Activated B cell treated with CpG ODN at 0.5 μM for 24 hours (primary cell): Measurements from ENCODE around the gene ARHGEF28. TPM values are rescaled to one million over a fixed set of nuclear protein-coding genes. Genes with fewer than 3 reads are reported as not detected.

Source experiments
- ATAC-seq: fragments of 200-7000 bp; cut with Tn5 transposase; one replicate; pipeline ENCODE4 v1.10.0; 2021; ENCODE audit warnings: low read depth, mild to moderate bottlenecking, moderate library complexity
- CTCF ChIA-PET: fragments of 350-600 bp; sonication (Branson Sonifier 250); formaldehyde crosslinking; loops from one replicate; lab custom pipeline; 2021; ENCODE audit warnings: antibody characterized with exemption; lab: Charles Lee
- POLR2A ChIA-PET: fragments of 350-600 bp; sonication (Branson Sonifier 250); formaldehyde crosslinking; loops from one replicate; lab custom pipeline; 2021; ENCODE audit warnings: antibody characterized with exemption; lab: Charles Lee
- DNase-seq: peaks from one replicate; pipeline ENCODE4 v3.0.0; 2022
- H3K27ac Mint-ChIP-seq: one replicate; pipeline ENCODE4 v1.8.0; 2020; ENCODE audit warnings: mixed read lengths
- H3K27me3 Mint-ChIP-seq: one replicate; pipeline ENCODE4 v1.8.0; 2021; ENCODE audit warnings: mixed read lengths
- H3K36me3 Mint-ChIP-seq: one replicate; pipeline ENCODE4 v1.8.0; 2021; ENCODE audit warnings: low read depth, mixed read lengths
- H3K4me1 Mint-ChIP-seq: one replicate; pipeline ENCODE4 v1.8.0; 2021; ENCODE audit warnings: mixed read lengths
- H3K4me3 Mint-ChIP-seq: one replicate; pipeline ENCODE4 v1.8.0; 2020; ENCODE audit warnings: mild to moderate bottlenecking, mixed read lengths
- H3K9me3 Mint-ChIP-seq: one replicate; pipeline ENCODE4 v1.8.0; 2020; ENCODE audit warnings: mixed read lengths
- CTCF ChIP-seq: fragments of 200-600 bp; IDR thresholded peaks from one replicate; pipeline ENCODE4 v1.8.0; 2022; ENCODE audit warnings: antibody characterized with exemption, mild to moderate bottlenecking
- intact Hi-C: fragments of 100-400 bp; cut with micrococcal nuclease; formaldehyde crosslinking; loops from one replicate; pipeline ENCODE4 v1.15.1; 2024
- total RNA-seq: library from RNA; stranded (reverse); gene quantifications from 2 replicates; pipeline ENCODE4 v1.2.3, GENCODE V29; 2022

ARHGEF28 gene
- total RNA-seq, 1 donor from 2014 or later: not detected

- Mint-ChIP-seq H3K4me3 (no peak overlapping the region), H3K4me1 (no peaks in the 10 kb centered on the region), H3K36me3 (no peaks in the 10 kb centered on the region), H3K27me3 (peaks cover 27% of the 10 kb centered on the region), H3K9me3 (no peaks in the 10 kb centered on the region), H3K27ac (no peak overlapping the region)
- ChIA-PET CTCF (interaction anchor here (0.5 to 2.7 kb wide), 2 partner anchors 183 to 206 kb away, joined by 3 to 27 read pairs; no protein-coding TSS in a partner anchor), POLR2A (no interaction called here)
- DNase-seq (no peak), ATAC-seq (no peak)
- intact Hi-C loops: no loop called here
- no peak for TF ChIP-seq CTCF
Observed at GRCh38 chr5:73796164-73797131, 170.5 kb downstream of the ARHGEF28 start.

GRCh38 chr5:73797132-73797510 lies 171.1 kb downstream of the ARHGEF28 start:
- no peak for TF ChIP-seq CTCF
- no peak overlapping the region for H3K27ac Mint-ChIP-seq
- no peaks in the 10 kb centered on the region for H3K9me3 Mint-ChIP-seq
- intact Hi-C loops: no loop called here
- H3K27me3 Mint-ChIP-seq: peaks cover 27% of the 10 kb centered on the region
- no peak overlapping the region for H3K4me3 Mint-ChIP-seq
- no peak for ATAC-seq
- no peaks in the 10 kb centered on the region for H3K36me3 Mint-ChIP-seq
- H3K4me1 Mint-ChIP-seq: no peaks in the 10 kb centered on the region
- CTCF ChIA-PET: no interaction called here
- POLR2A ChIA-PET: no interaction called here
- DNase-seq: no peak

- CTCF ChIA-PET: no interaction called here
- ATAC-seq: no peak
- peaks cover 28% of the 10 kb centered on the region for H3K27me3 Mint-ChIP-seq
Observed at GRCh38 chr5:73799401-73799972, 173.5 kb downstream of the ARHGEF28 start.

GRCh38 chr5:73801686-73802085 lies 175.7 kb downstream of the ARHGEF28 start:
- no peak overlapping the region for H3K27ac Mint-ChIP-seq
- ChIA-PET CTCF (no interaction called here), POLR2A (no interaction called here)
- TF ChIP-seq CTCF: no peak
- intact Hi-C loops: no loop called here
- no peaks in the 10 kb centered on the region for H3K9me3 Mint-ChIP-seq
- ATAC-seq (no peak), DNase-seq (no peak)
- H3K4me1 Mint-ChIP-seq: no peaks in the 10 kb centered on the region
- H3K27me3 Mint-ChIP-seq: peaks cover 20% of the 10 kb centered on the region
- no peak overlapping the region for H3K4me3 Mint-ChIP-seq
- no peaks in the 10 kb centered on the region for H3K36me3 Mint-ChIP-seq

More at GRCh38 chr5:73799401-73799972, 173.5 kb downstream of the ARHGEF28 start:
- no peaks in the 10 kb centered on the region for H3K4me1 Mint-ChIP-seq
- DNase-seq: no peak
- POLR2A ChIA-PET: no interaction called here
- H3K27ac Mint-ChIP-seq: no peak overlapping the region
- H3K4me3 Mint-ChIP-seq: no peak overlapping the region
- no peaks in the 10 kb centered on the region for H3K36me3 Mint-ChIP-seq
- intact Hi-C loops: no loop called here
- H3K9me3 Mint-ChIP-seq: no peaks in the 10 kb centered on the region
- TF ChIP-seq CTCF: no peak

GRCh38 chr5:73805449-73805848 lies 179.5 kb downstream of the ARHGEF28 start:
- H3K9me3 Mint-ChIP-seq: no peaks in the 10 kb centered on the region
- TF ChIP-seq CTCF: no peak
- no peak overlapping the region for H3K27ac Mint-ChIP-seq
- ChIA-PET CTCF (no interaction called here), POLR2A (no interaction called here)
- H3K36me3 Mint-ChIP-seq: no peaks in the 10 kb centered on the region
- no peak overlapping the region for H3K4me3 Mint-ChIP-seq
- no peak for DNase-seq
- no peaks in the 10 kb centered on the region for H3K4me1 Mint-ChIP-seq
- peaks cover 7% of the 10 kb centered on the region for H3K27me3 Mint-ChIP-seq
- ATAC-seq: no peak
- intact Hi-C loops: no loop called here
